Measurements from ENCODE around the gene SNX8. TPM values are rescaled to one million over a fixed set of nuclear protein-coding genes. Genes with fewer than 3 reads are reported as not detected.
A peak's percentile ranks its signal among the peaks of the same experiment; 100 is the strongest.

SNX8 gene
- polyA plus RNA-seq, 10 donors: 23.0 to 38.1 (median 29.6) TPM

GRCh38 chr7:2264158-2264557 is 50.1 kb downstream of the SNX8 start:
- DNase-seq: no peak

- no peak for DNase-seq
Measured at GRCh38 chr7:2263176-2263575, 51.1 kb downstream of the SNX8 start.

- no peak for DNase-seq
Measured at GRCh38 chr7:2261611-2262010, 52.6 kb downstream of the SNX8 start.

- no peak for DNase-seq
Measured at GRCh38 chr7:2260820-2261219, 53.4 kb downstream of the SNX8 start.

- no peak for DNase-seq
Measured at GRCh38 chr7:2259480-2259879, 54.8 kb downstream of the SNX8 start.

GRCh38 chr7:2258661-2259365 is 55.4 kb downstream of the SNX8 start:
- no peak for DNase-seq

GRCh38 chr7:2257651-2258050 is 56.6 kb downstream of the SNX8 start:
- no peak for DNase-seq

GRCh38 chr7:2257046-2257551 is 57.1 kb downstream of the SNX8 start:
- DNase-seq: no peak

- no peak for DNase-seq
Measured at GRCh38 chr7:2256306-2257045, 57.8 kb downstream of the SNX8 start.

GRCh38 chr7:2255145-2256139 is 58.8 kb downstream of the SNX8 start:
- DNase-seq: no peak

- DNase-seq: no peak
Measured at GRCh38 chr7:2254429-2255144, 59.7 kb downstream of the SNX8 start.

GRCh38 chr7:2253525-2254244 is 60.6 kb downstream of the SNX8 start:
- DNase-seq: no peak

- no peak for DNase-seq
Measured at GRCh38 chr7:2253021-2253420, 61.2 kb downstream of the SNX8 start.

GRCh38 chr7:2251841-2252771 is 62.1 kb downstream of the SNX8 start:
- peak in 1 of 3 donors; percentile 74 for DNase-seq

- DNase-seq: peak in 1 of 3 donors; percentile 79
Measured at GRCh38 chr7:2251381-2251780, 62.9 kb downstream of the SNX8 start.

- DNase-seq: no peak
Measured at GRCh38 chr7:2249744-2250323, 64.4 kb downstream of the SNX8 start.

- peak; percentile 88 to 94 (median 90) for DNase-seq
Measured at GRCh38 chr7:2248984-2249694, 65.1 kb downstream of the SNX8 start.
